A549 treated with Hydrocortisone at 1 μM for 4 hours (cell line): Measurements from ENCODE around the gene EGLN1. TPM values are rescaled to one million over a fixed set of nuclear protein-coding genes. Genes with fewer than 3 reads are reported as not detected.

Experiments used
- total RNA-seq: library from RNA; stranded (reverse); fragments of 200-300 nt; extraction: Qiagen RNA extraction; gene quantifications from 5 replicates; pipeline ENCODE4 v1.2.3, GENCODE V29; 2022

EGLN1 gene
- 53.0 to 77.4 TPM (median 61.8 TPM) in 5 replicates for total RNA-seq

GRCh38 chr1:231421971-231422797 is at the start of gene EGLN1:
TSS of gene EGLN1 (minus strand) at chr1:231422287. CDS start at chr1:231421888, 399 bp downstream.

GRCh38 chr1:231338270-231339128 is 83.6 kb downstream of the EGLN1 start, which contains the start of gene SPRTN:
TSS of gene SPRTN (plus strand) at chr1:231338293. CDS start at chr1:231338384, 91 bp downstream.

DNA sequence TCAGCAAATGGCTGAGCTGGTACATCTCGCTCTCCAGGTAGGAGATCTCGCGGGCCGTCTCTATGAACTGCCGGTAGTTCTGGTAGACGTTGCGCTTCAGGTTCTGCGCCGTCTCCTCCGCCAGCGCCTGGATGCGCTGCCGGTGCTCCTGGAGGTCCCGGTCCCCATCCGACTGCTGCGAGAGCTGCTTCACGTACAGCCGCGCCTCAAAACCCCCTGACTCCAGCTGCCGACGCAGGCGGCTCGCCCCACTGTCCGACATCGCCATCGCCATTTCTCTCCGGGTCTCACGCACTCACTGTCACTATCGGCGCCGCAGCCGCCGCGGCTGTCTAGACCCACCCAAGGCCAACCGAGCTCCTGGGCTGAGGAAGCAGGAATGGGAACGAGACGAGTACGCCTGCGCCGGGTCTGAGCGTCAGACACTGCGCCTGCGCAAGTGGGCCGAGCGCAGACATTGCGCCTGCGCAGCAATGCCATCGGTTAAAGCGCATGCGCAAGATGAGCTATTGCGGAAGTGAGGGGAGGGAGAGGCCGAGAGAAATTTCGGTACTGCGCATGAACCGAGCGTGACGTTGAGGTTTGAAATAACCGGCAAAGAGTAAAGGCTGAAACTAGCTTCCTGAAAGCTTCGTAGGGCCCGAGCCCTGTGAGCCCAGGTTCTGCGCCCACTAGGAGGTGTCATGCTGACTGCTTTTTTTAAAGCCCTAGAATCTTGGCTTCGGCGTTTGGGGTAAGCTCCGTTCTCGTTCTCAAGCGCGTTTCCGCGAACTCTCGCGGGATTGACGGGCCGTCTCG is 84.4 kb downstream of the EGLN1 start, which contains the start of gene EXOC8:
Gene EXOC8 (minus strand): TSS at position 381 of the 798 bp plus-strand sequence. CDS start 107 bp downstream, at position 274.

Other genes starting within 250 kb of the EGLN1 start
- 35.6 to 41.2 TPM (median 37.0 TPM) in 5 replicates for gene GNPAT, start 181.1 kb downstream of the EGLN1 start, total RNA-seq
- gene EXOC8, start 84.4 kb downstream of the EGLN1 start, total RNA-seq, result 8.0 to 11.4 TPM (median 8.7 TPM) in 5 replicates
- gene SPRTN, start 84.0 kb downstream of the EGLN1 start, total RNA-seq, result 12.2 to 15.7 TPM (median 14.0 TPM) in 5 replicates
- gene TSNAX, start 106.4 kb upstream of the EGLN1 start, total RNA-seq, result 35.1 to 66.7 TPM (median 40.2 TPM) in 5 replicates
- gene DISC1, start 204.5 kb upstream of the EGLN1 start, total RNA-seq, result 0.11 to 0.28 TPM (median 0.23 TPM) in 5 replicates